ENCODE results near the gene SLC66A1. TPM values are rescaled to one million over a fixed set of nuclear protein-coding genes. Genes with fewer than 3 reads are reported as not detected.

SLC66A1 gene
- total RNA-seq, 2 donors from 2014 or later = 24.4 to 49.6 TPM

- H3K36me3 ChIP-seq = no peaks in the 10 kb centered on the region
- intact Hi-C loops (cut with DNase I) = no loop called here
- TF ChIP-seq POLR2AphosphoS5 (IDR thresholded peaks at IDR 0.05) = no peak
- TF ChIP-seq CTCF (IDR thresholded peaks at IDR 0.05) = no peak
- no peak for TF ChIP-seq POLR2A (IDR thresholded peaks at IDR 0.05)
- no peaks in the 10 kb centered on the region for H3K9me3 ChIP-seq
- H3K27me3 ChIP-seq (replicated peaks; ENCODE audit: insufficient read depth) = no peaks in the 10 kb centered on the region
- WGBS = 79% methylated on average over 5 of the region's 5 CpGs
- no peak overlapping the region for H3K4me3 ChIP-seq
- DNase-seq (ENCODE audit: low spot score) = no peak
- H3K27ac ChIP-seq = peak overlapping the region; percentile 63 to 65
- H3K4me1 ChIP-seq (replicated peaks) = peaks cover 9% of the 10 kb centered on the region
Measured at GRCh38 chr1:19368050-19368449, 55.9 kb downstream of the SLC66A1 start.

- Histone ChIP-seq H3K27ac (peak overlapping the region; percentile 8 to 35), H3K4me3 (no peak overlapping the region), H3K27me3 (replicated peaks; ENCODE audit: insufficient read depth) (no peaks in the 10 kb centered on the region), H3K4me1 (replicated peaks) (peaks cover 8% of the 10 kb centered on the region), H3K36me3 (no peaks in the 10 kb centered on the region), H3K9me3 (no peaks in the 10 kb centered on the region)
- no peak for DNase-seq (ENCODE audit: low spot score)
- intact Hi-C loops (cut with DNase I) = no loop called here
- no peak for TF ChIP-seq CTCF (IDR thresholded peaks at IDR 0.05)
- 52% methylated on average over 5 of the region's 5 CpGs for WGBS
Measured at GRCh38 chr1:19368964-19369363, 56.8 kb downstream of the SLC66A1 start.

GRCh38 chr1:19369396-19370090 lies 57.4 kb downstream of the SLC66A1 start:
- Histone ChIP-seq H3K4me1 (replicated peaks) (peaks cover 4% of the 10 kb centered on the region), H3K36me3 (no peaks in the 10 kb centered on the region), H3K9me3 (no peaks in the 10 kb centered on the region), H3K27ac (peak overlapping the region in 1 of 2 donors; percentile 35), H3K4me3 (no peak overlapping the region), H3K27me3 (replicated peaks; ENCODE audit: insufficient read depth) (no peaks in the 10 kb centered on the region)
- intact Hi-C loops (cut with DNase I) = no loop called here
- TF ChIP-seq POLR2A (IDR thresholded peaks at IDR 0.05) (no peak), CTCF (IDR thresholded peaks at IDR 0.05) (no peak), POLR2AphosphoS5 (IDR thresholded peaks at IDR 0.05) (no peak)
- 49% methylated on average over 16 of the region's 16 CpGs for whole genome bisulfite sequencing
- no peak for DNase-seq (ENCODE audit: low spot score)

GRCh38 chr1:19370453-19371170 lies 58.5 kb downstream of the SLC66A1 start:
- 84% methylated on average over 13 of the region's 13 CpGs for WGBS
- Histone ChIP-seq H3K27ac (no peak overlapping the region), H3K4me3 (no peak overlapping the region), H3K4me1 (replicated peaks) (peaks cover 4% of the 10 kb centered on the region), H3K27me3 (replicated peaks; ENCODE audit: insufficient read depth) (no peaks in the 10 kb centered on the region), H3K9me3 (no peaks in the 10 kb centered on the region), H3K36me3 (peaks cover 0 to 4% of the 10 kb centered on the region in 2 donors)
- no peak for TF ChIP-seq POLR2AphosphoS5 (IDR thresholded peaks at IDR 0.05)
- TF ChIP-seq POLR2A (IDR thresholded peaks at IDR 0.05) = no peak
- no peak for TF ChIP-seq CTCF (IDR thresholded peaks at IDR 0.05)
- DNase-seq (ENCODE audit: low spot score) = no peak
- intact Hi-C loops (cut with DNase I) = no loop called here

Data from prostate gland (tissue), 2 donors.